Ishikawa (cell line): ENCODE results near the gene GOLGB1.

Experiments used
- EGR1 ChIP-seq: IDR thresholded peaks from 2 replicates; pipeline ENCODE4 v1.6.1; 2012
- FOXM1 ChIP-seq: IDR thresholded peaks from 2 replicates; pipeline ENCODE4 v1.6.1; 2012; ENCODE audit warnings: low read depth, borderline replicate concordance
- NFIC ChIP-seq: IDR thresholded peaks from 2 replicates; pipeline ENCODE4 v1.6.1; 2012

DNA sequence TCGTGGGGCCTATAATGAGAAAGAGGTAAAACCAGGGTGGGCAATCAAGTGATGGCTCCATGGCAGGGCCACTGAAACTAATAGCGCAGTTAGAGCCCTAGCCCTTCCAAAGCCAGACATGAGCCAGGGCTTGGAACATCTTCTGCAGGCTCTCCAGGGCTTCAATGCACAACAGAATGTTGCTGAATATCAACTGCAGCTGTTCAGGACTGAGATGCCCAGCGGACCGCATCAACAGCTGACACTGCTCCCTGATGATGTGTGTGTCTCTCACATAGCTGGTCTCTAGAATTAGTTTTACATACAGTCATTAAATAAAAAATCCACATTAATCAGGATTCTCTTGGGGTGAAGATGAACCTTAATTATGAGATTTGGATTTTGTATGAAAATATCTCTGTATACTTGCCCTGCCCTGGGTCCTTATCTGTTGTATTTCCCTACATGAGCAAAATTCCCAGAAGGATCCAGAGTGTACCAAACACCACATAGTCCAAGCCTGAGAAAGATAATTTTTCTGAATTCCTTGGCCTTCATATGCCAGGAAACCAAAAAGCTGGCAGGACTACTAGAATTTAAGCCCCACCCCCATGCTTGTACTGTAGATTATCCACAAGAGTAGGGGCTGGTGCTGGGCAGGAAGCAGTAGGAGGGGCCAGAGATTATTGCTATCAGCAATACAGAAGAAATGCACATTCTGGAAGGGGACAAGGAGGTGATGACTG is 7.7 kb upstream of the GOLGB1 start:
- TF ChIP-seq NFIC (no peak), EGR1 (no peak), FOXM1 (no peak)
